GM23248 (cell line): ENCODE results near the gene CGGBP1. TPM values are rescaled to one million over a fixed set of nuclear protein-coding genes. Genes with fewer than 3 reads are reported as not detected.
A peak's percentile ranks its signal among the peaks of the same experiment; 100 is the strongest.

ENCODE experiments used
- DNase-seq: peaks from one replicate; pipeline ENCODE4 v3.0.0-alpha.2; 2015
- H2AFZ ChIP-seq: fragments of 200-600 bp; sonication (generic); 2 replicates; pipeline ENCODE4 v1.6.1; 2016; ENCODE audit warnings: antibody characterized with exemption
- H3F3A ChIP-seq: fragments of 200-600 bp; sonication (generic); 2 replicates; pipeline ENCODE4 v1.6.1; 2016; ENCODE audit warnings: mild to moderate bottlenecking, antibody characterized with exemption, mixed run types; ENCODE audit not compliant: insufficient read depth
- H3K27ac ChIP-seq: fragments of 200-600 bp; sonication (generic); 2 replicates; pipeline ENCODE4 v1.5.1; 2016; ENCODE audit warnings: mild to moderate bottlenecking
- H3K27me3 ChIP-seq: fragments of 200-600 bp; sonication (generic); replicated peaks from 2 replicates; pipeline ENCODE4 v1.6.1; 2016; ENCODE audit warnings: mild to moderate bottlenecking; ENCODE audit not compliant: insufficient read depth
- H3K36me3 ChIP-seq: fragments of 200-600 bp; sonication (generic); 2 replicates; pipeline ENCODE4 v1.6.1; 2016; ENCODE audit warnings: low read depth, mild to moderate bottlenecking
- H3K4me1 ChIP-seq: fragments of 200-600 bp; sonication (generic); 2 replicates; pipeline ENCODE4 v1.6.1; 2016; ENCODE audit warnings: mild to moderate bottlenecking; ENCODE audit not compliant: insufficient read depth
- H3K4me2 ChIP-seq: fragments of 200-600 bp; sonication (generic); one replicate; pipeline ENCODE4 v1.6.1; 2016; ENCODE audit warnings: mild to moderate bottlenecking; ENCODE audit not compliant: unreplicated experiment
- H3K4me3 ChIP-seq: fragments of 200-600 bp; sonication (generic); 2 replicates; pipeline ENCODE4 v1.5.1; 2016; ENCODE audit warnings: mild to moderate bottlenecking
- H3K79me2 ChIP-seq: fragments of 200-600 bp; sonication (generic); 2 replicates; pipeline ENCODE4 v1.6.1; 2016; ENCODE audit warnings: mild to moderate bottlenecking; ENCODE audit not compliant: insufficient read depth
- H3K9ac ChIP-seq: fragments of 200-600 bp; sonication (generic); 2 replicates; pipeline ENCODE4 v1.6.1; 2016; ENCODE audit warnings: mild to moderate bottlenecking
- H3K9me2 ChIP-seq: fragments of 200-600 bp; sonication (generic); 2 replicates; pipeline ENCODE4 v1.6.1; 2016; ENCODE audit warnings: mixed run types, mild to moderate bottlenecking, moderate library complexity; ENCODE audit not compliant: insufficient read depth
- H3K9me3 ChIP-seq: fragments of 200-600 bp; sonication (generic); one replicate; pipeline ENCODE4 v1.6.1; 2017; ENCODE audit warnings: low read depth
- H4K20me1 ChIP-seq: fragments of 200-600 bp; sonication (generic); 2 replicates; pipeline ENCODE4 v1.6.0; 2016; ENCODE audit not compliant: insufficient read depth
- EZH2 ChIP-seq: fragments of 200-600 bp; sonication (generic); IDR thresholded peaks from 2 replicates; pipeline ENCODE4 v1.6.1; 2018; ENCODE audit warnings: antibody characterized with exemption, mild to moderate bottlenecking; ENCODE audit not compliant: insufficient read depth, poor library complexity, severe bottlenecking
- EZH2phosphoT487 ChIP-seq: fragments of 200-600 bp; sonication (generic); IDR thresholded peaks from 2 replicates; pipeline ENCODE4 v1.6.1; 2018; ENCODE audit warnings: antibody characterized with exemption, moderate library complexity, mild to moderate bottlenecking, low read depth; ENCODE audit not compliant: insufficient read depth
- WGBS, 2 experiments: methylation state at CpG; one replicate each; pipeline ENCODE4 v1.1.6; 2015 to 2017; ENCODE audit warnings: low lambda C conversion rate in 2 of 2, low coverage in 1 of 2; ENCODE audit errors: missing lambda C conversion rate in 2 of 2; 5-methylcytosine and 5-hydroxymethylcytosine counted together
- in situ Hi-C: fragments of 300-500 bp; cut with MboI; formaldehyde crosslinking; loops from 2 replicates; pipeline ENCODE4 v1.15.0; 2020
- polyA plus RNA-seq: library from polyadenylated mRNA; unstranded; fragments of >200 nt; fragmentation: Nextera tagmentation; extraction: Ambion mirVana; gene quantifications from 2 replicates; pipeline ENCODE4 v1.2.1, GENCODE V29; 2016
- total RNA-seq: library from RNA; depleted of rRNA; stranded (reverse); fragments of >200 nt; shearing (Covaris generic); gene quantifications from 2 replicates; pipeline ENCODE4 v1.2.3, GENCODE V29; 2014

CGGBP1 gene
- total and polyA plus RNA-seq, 2 experiments from 2014 or later: 51.1 to 61.4 TPM

DNA sequence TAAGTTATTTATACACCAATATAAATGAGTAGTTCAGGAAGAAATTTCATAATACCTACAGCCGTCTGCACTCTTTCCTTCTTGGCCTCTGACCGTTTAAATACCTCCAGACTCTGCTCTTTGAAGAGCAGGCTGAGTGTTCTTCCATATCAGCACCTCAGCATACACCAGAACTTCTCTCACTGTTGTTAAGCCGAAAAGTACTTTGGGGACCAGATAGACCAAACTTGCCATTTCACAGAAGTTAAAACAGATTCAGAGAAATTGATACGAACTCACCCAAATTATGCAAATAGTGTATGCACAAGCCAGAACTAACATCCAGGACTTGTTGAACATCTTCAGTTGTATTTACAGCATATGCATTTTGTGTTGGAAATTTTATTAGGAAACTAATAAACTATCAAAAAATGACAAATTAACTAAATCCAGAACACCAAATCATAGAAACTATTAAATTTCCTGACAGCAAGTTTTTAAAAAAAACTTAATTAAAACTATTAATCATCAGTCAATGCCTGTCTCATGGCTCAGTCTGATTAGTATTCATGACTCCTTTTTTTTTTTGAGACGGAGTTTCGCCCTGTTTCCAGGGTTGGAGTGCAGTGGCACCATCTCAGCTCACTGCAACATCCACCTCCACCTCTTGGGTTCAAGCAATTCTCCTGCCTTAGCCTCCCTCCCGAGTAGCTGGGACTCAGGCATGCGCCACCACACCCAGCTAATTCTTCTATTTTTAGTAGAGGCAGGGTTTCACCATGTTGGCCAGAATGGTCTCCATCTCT is 24.1 kb downstream of the CGGBP1 start:
- H2AFZ ChIP-seq: peak overlapping the region; percentile 64; the same call in 1 of the 2 replicates
- in situ Hi-C loops: loop anchor here (25.0 kb wide), 1 partner anchor 1247 kb away; no protein-coding TSS in a partner anchor
- 82% methylated on average over 8 of the region's 8 CpGs for WGBS, 2 experiments

DNA sequence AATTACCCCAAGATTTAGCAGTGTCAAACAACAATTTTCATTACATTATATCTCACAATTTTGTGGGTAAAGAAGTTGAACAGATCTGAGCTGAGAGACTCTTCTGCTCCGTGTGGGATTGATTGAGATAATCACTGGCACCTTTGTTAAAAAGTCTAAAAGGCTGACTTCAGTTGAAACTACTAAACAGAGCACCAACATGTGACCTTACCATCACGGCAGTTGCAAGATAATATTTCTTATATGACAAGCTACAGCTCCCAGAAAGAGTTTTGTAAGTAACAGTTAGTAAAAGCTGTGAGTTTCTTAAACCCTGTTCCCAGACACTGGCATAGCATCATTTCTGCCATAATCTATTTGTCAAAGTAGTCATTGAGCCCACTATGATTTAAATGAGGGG is 25.0 kb downstream of the CGGBP1 start:
- no peaks in the 10 kb centered on the region for H3K27me3 ChIP-seq
- WGBS, 2 experiments: 25 to 26% methylated on average over 2 of the region's 2 CpGs
- no peak for TF ChIP-seq EZH2phosphoT487
- no peak for TF ChIP-seq EZH2
- no peak overlapping the region for H3K4me3 ChIP-seq
- H3K4me2 ChIP-seq: no peak overlapping the region
- no peak for DNase-seq
- H3K79me2 ChIP-seq: no peaks in the 10 kb centered on the region
- peak overlapping the region; percentile 64 for H2AFZ ChIP-seq
- no peaks in the 10 kb centered on the region for H3K9me2 ChIP-seq
- H3F3A ChIP-seq: peaks cover 11% of the 10 kb centered on the region; the same call in 1 of the 2 replicates
- no peaks in the 10 kb centered on the region for H3K9me3 ChIP-seq
- in situ Hi-C loops: loop anchor here (25.0 kb wide), 1 partner anchor 1247 kb away; no protein-coding TSS in a partner anchor
- H3K36me3 ChIP-seq: no peaks in the 10 kb centered on the region
- no peak overlapping the region for H3K9ac ChIP-seq
- no peaks in the 10 kb centered on the region for H4K20me1 ChIP-seq
- H3K4me1 ChIP-seq: peaks cover 23% of the 10 kb centered on the region
- no peak overlapping the region for H3K27ac ChIP-seq

More for the DNA sequence above, 24.1 kb downstream of the CGGBP1 start:
- Histone ChIP-seq H3K4me3 (no peak overlapping the region), H3K27ac (no peak overlapping the region), H3K36me3 (no peaks in the 10 kb centered on the region), H3F3A (peaks cover 14% of the 10 kb centered on the region; the same call in 1 of the 2 replicates), H3K4me2 (no peak overlapping the region), H3K27me3 (no peaks in the 10 kb centered on the region), H3K9me3 (no peaks in the 10 kb centered on the region), H3K9me2 (no peaks in the 10 kb centered on the region), H3K9ac (no peak overlapping the region), H3K79me2 (no peaks in the 10 kb centered on the region), H4K20me1 (no peaks in the 10 kb centered on the region), H3K4me1 (peaks cover 26% of the 10 kb centered on the region)
- no peak for TF ChIP-seq EZH2phosphoT487
- no peak for TF ChIP-seq EZH2
- no peak for DNase-seq

DNA sequence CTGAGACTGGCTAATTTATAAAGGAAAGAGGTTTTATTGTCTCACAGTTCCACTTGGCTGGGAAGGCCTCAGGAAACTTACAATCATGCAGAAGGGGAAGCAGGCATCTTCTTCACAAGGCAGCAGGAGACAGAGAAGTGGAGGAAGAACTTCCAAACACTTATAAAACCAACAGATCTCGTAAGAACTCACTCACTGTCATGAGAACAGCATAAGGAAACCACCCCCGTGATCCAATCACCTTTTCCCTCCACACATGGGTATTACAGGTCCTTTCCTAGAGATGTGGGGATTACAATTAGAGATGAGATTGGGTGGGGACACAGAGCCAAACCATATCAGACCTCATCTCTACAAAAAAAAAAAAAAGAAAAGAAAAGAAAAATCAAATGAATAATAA is 25.7 kb downstream of the CGGBP1 start:
- DNase-seq: no peak
- Histone ChIP-seq H3K9me3 (no peaks in the 10 kb centered on the region), H3F3A (peaks cover 5% of the 10 kb centered on the region; the same call in 1 of the 2 replicates), H3K4me2 (no peak overlapping the region), H4K20me1 (no peaks in the 10 kb centered on the region), H3K4me1 (peaks cover 18% of the 10 kb centered on the region), H3K79me2 (no peaks in the 10 kb centered on the region), H2AFZ (peak overlapping the region; percentile 98), H3K27ac (no peak overlapping the region), H3K27me3 (no peaks in the 10 kb centered on the region), H3K4me3 (no peak overlapping the region), H3K9ac (no peak overlapping the region), H3K9me2 (no peaks in the 10 kb centered on the region), H3K36me3 (no peaks in the 10 kb centered on the region)
- WGBS, 2 experiments: 100% methylated on average over 2 of the region's 2 CpGs
- TF ChIP-seq EZH2 (no peak), EZH2phosphoT487 (no peak)
- in situ Hi-C loops: loop anchor here (25.0 kb wide), 1 partner anchor 1246 kb away; no protein-coding TSS in a partner anchor

DNA sequence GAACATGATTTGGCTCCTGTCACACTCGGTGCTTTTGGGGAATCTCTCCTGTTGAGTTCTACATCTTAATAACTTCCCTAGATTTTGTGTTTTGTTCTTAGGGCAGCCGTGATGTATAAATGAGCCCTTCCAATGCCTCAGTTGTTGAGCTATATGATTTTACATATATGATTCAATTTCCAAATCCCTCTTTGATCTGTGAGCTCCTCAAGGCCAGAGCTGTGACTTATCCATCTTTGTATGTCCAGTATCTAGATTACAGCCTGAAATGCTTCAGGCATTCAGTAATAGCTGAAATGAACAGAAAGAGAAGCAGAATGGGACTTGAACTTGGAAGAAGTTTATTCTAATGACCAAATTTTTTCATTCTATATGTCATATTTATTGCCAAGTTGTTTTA is 26.6 kb downstream of the CGGBP1 start:
- Histone ChIP-seq H3K4me1 (peaks cover 16% of the 10 kb centered on the region), H3K36me3 (no peaks in the 10 kb centered on the region), H3F3A (no peaks in the 10 kb centered on the region), H2AFZ (peak overlapping the region; percentile 98), H3K9ac (peak overlapping the region; percentile 75), H3K4me2 (peak overlapping the region; percentile 99), H3K27me3 (no peaks in the 10 kb centered on the region), H3K79me2 (no peaks in the 10 kb centered on the region), H3K9me2 (no peaks in the 10 kb centered on the region), H3K4me3 (peak overlapping the region; percentile 77), H4K20me1 (no peaks in the 10 kb centered on the region), H3K27ac (peak overlapping the region; percentile 47), H3K9me3 (no peaks in the 10 kb centered on the region)
- 19 to 26% methylated on average over 2 of the region's 2 CpGs for WGBS, 2 experiments
- in situ Hi-C loops: loop anchor here (25.0 kb wide), 1 partner anchor 1245 kb away; no protein-coding TSS in a partner anchor
- DNase-seq: peak; percentile 37
- no peak for TF ChIP-seq EZH2
